ENCODE data around the gene MAN1C1. TPM values are rescaled to one million over a fixed set of nuclear protein-coding genes. Genes with fewer than 3 reads are reported as not detected.

MAN1C1 gene
- total RNA-seq, 1 donor from 2014 or later = 22.6 TPM

DNA sequence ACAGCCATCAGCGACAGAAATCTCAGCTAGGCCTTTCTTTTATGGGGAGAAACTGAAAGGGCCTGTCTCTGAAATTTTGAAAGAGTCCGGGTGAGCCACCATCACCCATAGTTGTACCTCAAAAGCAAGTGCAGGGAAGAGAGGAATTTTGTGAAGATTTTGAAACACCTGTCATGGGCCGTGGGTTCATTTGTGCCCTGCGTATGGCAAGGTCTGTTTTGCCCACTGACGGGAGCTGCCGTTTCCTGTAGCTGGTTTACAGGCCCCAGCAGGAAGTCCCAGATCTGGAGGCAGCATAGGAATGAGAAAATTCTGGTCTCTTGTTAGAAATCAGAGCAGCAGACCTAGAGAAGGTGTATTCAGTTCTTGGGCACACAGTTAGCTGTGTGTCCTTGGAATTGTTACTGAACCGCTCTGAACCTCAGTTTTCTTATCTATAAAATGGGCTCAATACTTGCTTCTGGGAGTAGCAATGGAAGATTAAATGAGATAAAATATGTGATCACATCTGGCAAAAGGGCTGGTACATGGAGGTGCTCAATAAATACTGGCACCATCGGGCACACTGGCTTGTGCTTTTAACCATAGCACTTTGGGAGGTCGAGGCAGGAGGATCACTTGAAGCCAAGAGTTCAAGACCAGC lies 52.5 kb downstream of the MAN1C1 start:
- DNase-seq (ENCODE audit: low read depth, low spot score) = no peak
- no peak overlapping the region for H3K27ac Mint-ChIP-seq (ENCODE audit: unreplicated experiment)

DNA sequence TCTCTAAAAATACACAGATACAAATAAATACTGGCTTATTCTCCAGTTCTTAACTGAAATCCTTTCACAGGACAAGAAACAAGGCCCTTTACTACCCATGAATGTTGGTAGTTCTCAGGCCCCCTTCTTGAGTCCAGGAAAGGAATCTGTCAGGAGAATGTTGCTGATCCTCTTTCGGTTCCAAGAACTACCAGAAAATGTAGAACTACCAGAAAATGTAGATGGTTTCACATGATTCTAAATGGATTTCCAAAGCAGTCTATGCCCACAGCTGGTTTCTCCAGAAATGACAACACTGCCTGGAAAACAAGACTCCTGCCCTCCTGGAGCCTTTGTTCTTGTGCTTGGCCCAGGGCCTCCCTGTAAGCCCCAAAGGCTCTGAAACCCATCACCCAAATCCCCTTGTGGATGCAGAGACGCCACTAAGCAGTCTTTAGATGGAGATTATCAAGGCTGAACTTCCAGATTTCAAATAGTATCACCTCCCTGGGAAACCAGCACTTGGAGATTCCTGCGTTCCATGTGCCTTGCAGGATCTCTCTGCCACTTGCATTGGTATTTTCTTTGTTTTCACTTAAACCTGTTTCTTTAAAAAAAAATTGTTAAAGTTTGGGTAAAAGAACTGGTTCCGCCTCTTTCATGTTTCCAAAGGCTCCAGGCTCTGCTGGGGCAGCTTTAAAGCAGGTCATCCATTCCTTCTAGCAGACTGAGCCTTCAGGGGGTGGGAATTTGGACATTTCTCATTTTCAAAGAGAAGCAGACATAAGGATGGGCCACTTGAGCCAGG lies 53.4 kb downstream of the MAN1C1 start:
- peaks cover 6% of the 10 kb centered on the region for H3K9me3 Mint-ChIP-seq
- H3K36me3 Mint-ChIP-seq (ENCODE audit: low read depth) = peaks cover 9% of the 10 kb centered on the region
- DNase-seq (ENCODE audit: low read depth, low spot score) = no peak
- peaks cover 38% of the 10 kb centered on the region for H3K4me1 Mint-ChIP-seq
- TF ChIP-seq, protein P1, sequence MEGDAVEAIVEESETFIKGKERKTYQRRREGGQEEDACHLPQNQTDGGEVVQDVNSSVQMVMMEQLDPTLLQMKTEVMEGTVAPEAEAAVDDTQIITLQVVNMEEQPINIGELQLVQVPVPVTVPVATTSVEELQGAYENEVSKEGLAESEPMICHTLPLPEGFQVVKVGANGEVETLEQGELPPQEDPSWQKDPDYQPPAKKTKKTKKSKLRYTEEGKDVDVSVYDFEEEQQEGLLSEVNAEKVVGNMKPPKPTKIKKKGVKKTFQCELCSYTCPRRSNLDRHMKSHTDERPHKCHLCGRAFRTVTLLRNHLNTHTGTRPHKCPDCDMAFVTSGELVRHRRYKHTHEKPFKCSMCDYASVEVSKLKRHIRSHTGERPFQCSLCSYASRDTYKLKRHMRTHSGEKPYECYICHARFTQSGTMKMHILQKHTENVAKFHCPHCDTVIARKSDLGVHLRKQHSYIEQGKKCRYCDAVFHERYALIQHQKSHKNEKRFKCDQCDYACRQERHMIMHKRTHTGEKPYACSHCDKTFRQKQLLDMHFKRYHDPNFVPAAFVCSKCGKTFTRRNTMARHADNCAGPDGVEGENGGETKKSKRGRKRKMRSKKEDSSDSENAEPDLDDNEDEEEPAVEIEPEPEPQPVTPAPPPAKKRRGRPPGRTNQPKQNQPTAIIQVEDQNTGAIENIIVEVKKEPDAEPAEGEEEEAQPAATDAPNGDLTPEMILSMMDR (conservative IDR thresholded peaks at IDR 0.05) = no peak
- H3K4me3 Mint-ChIP-seq = no peak overlapping the region
- H3K27ac Mint-ChIP-seq (ENCODE audit: unreplicated experiment) = no peak overlapping the region
- H3K27me3 Mint-ChIP-seq (ENCODE audit: low read depth) = no peaks in the 10 kb centered on the region

More for the DNA sequence above, 52.5 kb downstream of the MAN1C1 start:
- TF ChIP-seq, protein P1 (conservative IDR thresholded peaks at IDR 0.05) = no peak
- H3K4me1 Mint-ChIP-seq = peaks cover 40% of the 10 kb centered on the region
- H3K9me3 Mint-ChIP-seq = peaks cover 6% of the 10 kb centered on the region
- no peak overlapping the region for H3K4me3 Mint-ChIP-seq
- peaks cover 9% of the 10 kb centered on the region for H3K36me3 Mint-ChIP-seq (ENCODE audit: low read depth)
- no peaks in the 10 kb centered on the region for H3K27me3 Mint-ChIP-seq (ENCODE audit: low read depth)

DNA sequence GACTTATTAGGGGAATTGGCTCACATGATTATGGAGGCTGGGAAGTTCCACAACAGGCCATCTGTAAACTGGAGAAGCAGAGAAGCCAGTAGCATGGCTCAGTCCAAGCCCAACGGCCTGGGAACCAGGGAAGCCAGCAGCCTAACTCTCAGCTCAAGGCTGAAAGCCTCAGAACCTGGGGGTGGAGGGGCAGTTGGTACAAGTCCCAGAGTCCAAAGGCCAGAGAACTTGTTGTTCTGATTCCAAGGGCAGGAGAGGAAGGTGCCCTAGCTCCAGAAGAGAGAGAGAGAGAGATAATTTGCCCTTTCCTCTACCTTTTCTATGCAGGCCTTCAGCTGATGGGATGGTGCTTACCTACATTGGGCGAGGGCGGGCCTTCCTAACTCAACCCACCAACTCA lies 55.3 kb downstream of the MAN1C1 start:
- Mint-ChIP-seq H3K27ac (ENCODE audit: unreplicated experiment) (no peak overlapping the region), H3K4me3 (no peak overlapping the region), H3K4me1 (peaks cover 26% of the 10 kb centered on the region), H3K27me3 (ENCODE audit: low read depth) (no peaks in the 10 kb centered on the region), H3K36me3 (ENCODE audit: low read depth) (peaks cover 9% of the 10 kb centered on the region), H3K9me3 (peaks cover 6% of the 10 kb centered on the region)
- DNase-seq (ENCODE audit: low read depth, low spot score) = no peak
- TF ChIP-seq, protein P1 (conservative IDR thresholded peaks at IDR 0.05) = no peak

DNA sequence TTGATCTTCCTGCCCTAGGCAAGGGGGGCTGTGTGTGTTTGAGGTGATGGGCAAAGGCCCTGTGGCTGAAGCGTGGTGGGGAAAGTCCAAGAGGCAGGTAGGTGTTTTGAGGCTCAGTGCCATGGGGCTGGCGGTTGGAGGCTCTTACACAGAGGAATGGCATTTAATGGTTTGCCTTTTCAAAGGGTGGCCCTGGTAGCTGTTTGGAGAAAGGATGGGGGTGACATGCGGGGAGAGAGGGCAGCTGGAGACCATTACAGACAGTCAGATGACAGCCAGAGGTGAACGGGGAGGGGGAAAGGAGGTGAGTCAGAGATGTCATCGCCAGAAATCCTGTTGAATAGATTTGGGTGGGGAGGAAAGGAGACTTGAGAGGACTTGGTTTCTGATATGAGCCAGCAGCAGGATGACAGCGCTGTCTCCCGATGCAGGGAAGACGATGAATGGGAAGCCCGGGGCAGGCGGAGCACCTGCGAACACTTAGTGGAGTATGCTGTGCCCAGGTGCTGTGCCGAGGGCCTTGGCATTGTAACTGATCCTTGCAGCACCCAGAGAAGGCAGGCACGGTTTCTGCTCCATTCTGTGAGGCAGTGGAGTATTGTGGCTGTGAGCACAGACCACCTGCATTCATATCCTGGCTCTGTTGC lies 56.3 kb downstream of the MAN1C1 start:
- peaks cover 6% of the 10 kb centered on the region for H3K9me3 Mint-ChIP-seq
- no peak overlapping the region for H3K4me3 Mint-ChIP-seq
- peaks cover 9% of the 10 kb centered on the region for H3K36me3 Mint-ChIP-seq (ENCODE audit: low read depth)
- peak overlapping the region; percentile 10 for H3K27ac Mint-ChIP-seq (ENCODE audit: unreplicated experiment)
- H3K4me1 Mint-ChIP-seq = peaks cover 29% of the 10 kb centered on the region
- DNase-seq (ENCODE audit: low read depth, low spot score) = no peak
- H3K27me3 Mint-ChIP-seq (ENCODE audit: low read depth) = no peaks in the 10 kb centered on the region
- TF ChIP-seq, protein P1 (conservative IDR thresholded peaks at IDR 0.05) = no peak

DNA sequence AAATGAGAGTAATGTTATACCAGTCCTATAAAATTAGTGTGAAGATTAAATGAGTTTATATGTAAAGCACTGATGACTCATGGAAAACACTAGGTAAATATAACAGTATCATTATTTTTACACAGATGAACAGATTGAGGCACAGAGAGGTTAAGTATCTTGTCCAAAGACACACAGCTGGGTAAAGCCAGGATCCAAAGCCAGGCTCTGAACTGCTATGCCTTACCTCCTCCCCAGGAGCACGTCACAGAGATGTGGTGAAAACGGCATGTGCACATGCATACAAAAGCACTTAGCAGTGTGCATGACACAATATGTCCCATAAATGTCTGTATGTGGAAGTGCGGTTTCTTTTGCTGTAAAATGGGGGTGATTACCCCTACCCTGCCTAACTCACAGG lies 56.9 kb downstream of the MAN1C1 start:
- H3K27ac Mint-ChIP-seq (ENCODE audit: unreplicated experiment) = no peak overlapping the region
- peaks cover 9% of the 10 kb centered on the region for H3K36me3 Mint-ChIP-seq (ENCODE audit: low read depth)
- H3K27me3 Mint-ChIP-seq (ENCODE audit: low read depth) = no peaks in the 10 kb centered on the region
- H3K4me1 Mint-ChIP-seq = peaks cover 26% of the 10 kb centered on the region
- H3K4me3 Mint-ChIP-seq = no peak overlapping the region
- no peak for DNase-seq (ENCODE audit: low read depth, low spot score)
- H3K9me3 Mint-ChIP-seq = peaks cover 6% of the 10 kb centered on the region
- TF ChIP-seq, protein P1 (conservative IDR thresholded peaks at IDR 0.05) = no peak

All from neural crest cell (in vitro differentiated cells).